ENCODE results near the gene NPHP4.

NPHP4 gene

DNA sequence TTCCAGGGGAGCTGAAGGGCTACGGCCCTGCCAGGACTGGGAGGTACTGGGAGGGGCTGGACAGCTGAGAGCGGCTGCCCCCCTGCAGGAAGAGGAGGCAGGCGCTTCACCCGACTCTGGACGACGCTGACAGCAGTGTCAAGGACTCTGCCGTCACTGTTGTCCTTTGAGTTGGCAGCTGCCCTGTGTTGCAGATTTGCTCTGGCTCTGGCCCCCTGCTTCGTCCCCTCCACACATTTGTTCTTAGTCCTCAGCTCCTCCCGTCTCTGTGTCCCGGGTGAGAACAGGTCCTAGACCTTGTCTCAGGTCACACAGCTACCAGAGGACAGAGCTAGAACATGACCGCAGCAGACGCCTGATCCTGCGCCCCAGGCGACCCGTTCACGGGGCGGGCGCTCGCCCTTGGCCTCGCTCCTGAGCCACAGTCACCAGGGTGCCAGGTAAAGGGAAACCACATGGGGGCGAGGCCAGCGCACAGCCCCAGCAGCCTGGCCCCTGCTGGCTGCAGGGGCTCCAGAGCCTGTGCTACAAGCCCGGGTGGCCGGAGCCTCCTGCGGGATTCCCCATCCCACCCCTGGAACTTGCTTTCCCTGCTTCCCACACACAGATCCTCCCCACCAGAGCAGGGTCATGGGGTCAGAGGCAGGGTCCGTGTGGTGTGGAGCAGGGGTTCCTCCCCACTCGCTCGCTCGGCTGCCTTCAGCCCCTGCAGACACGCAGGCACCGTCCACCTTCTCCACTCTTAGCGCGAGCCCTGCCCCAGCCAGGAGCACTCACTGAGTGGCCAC, 10.7 kb upstream of the NPHP4 start:
- DNase-seq: no peak

DNA sequence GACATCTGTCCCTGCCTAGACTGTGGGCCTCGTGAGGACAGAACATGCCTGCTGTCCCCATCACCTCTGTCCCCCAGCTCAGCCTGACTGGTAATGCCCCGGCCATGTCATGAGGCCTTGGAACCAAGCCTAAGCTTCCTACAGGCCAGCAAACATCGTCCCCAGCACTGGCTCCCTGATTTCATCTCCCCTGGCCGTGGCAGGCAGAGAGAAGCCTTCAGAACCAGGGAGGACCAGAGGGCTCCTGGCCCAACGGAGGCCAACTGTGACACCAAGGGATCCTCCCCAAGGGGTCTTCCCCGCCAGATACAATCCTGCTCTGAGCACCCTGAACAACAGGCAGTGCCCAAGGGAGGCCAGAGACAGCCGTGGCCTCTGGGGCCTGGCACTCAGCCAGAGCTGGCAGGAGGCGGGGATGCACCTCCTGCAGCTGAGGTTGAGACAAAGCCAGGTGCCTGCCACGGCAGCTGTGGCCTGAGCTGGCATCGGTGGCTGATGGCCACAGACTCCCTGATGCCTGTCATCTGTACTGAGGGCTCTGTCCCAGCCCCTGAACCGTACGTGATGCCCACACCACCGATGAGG, 9.9 kb upstream of the NPHP4 start:
- DNase-seq: peak; percentile 63

DNA sequence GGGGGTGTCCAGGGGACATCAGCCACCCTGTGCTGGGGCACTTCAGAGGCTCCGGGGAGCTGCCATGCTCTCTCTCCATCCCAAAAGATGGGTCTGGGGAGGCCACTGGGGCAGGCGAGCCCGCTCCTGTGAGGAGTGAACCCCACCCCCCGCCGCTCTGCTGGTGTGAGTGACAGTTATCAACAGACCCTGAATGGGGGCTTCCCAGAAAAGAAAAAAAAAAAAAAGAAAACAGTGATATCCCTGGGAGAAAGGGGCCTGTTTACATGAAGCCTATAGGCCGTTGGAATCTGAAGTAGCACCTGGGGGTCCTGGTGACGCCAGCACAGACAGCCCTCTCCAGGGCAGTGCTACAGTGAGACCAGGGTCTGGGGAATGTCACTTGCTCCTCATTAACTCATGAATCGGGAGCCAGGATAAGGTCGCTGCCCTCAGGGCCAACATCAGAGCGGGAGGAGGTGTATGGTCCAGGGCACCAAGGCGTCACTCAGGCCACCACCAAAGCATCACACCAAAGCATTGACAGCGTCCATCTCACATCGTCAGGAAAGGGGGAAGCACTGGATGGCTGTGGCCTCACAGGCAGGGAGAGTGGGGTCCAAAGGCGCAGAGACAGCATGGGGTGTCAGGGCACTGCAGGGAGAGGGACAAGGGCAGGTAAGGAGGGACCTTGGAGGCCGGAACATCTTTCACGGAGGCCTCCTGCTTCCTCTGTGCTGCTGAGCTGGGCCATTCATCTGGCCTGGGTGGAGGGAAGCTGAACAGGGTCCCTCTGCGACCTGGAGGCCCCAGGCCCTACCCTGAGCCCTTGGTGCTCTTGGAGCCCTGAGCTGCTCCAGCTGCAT, 8.4 kb upstream of the NPHP4 start:
- DNase-seq: no peak

DNA sequence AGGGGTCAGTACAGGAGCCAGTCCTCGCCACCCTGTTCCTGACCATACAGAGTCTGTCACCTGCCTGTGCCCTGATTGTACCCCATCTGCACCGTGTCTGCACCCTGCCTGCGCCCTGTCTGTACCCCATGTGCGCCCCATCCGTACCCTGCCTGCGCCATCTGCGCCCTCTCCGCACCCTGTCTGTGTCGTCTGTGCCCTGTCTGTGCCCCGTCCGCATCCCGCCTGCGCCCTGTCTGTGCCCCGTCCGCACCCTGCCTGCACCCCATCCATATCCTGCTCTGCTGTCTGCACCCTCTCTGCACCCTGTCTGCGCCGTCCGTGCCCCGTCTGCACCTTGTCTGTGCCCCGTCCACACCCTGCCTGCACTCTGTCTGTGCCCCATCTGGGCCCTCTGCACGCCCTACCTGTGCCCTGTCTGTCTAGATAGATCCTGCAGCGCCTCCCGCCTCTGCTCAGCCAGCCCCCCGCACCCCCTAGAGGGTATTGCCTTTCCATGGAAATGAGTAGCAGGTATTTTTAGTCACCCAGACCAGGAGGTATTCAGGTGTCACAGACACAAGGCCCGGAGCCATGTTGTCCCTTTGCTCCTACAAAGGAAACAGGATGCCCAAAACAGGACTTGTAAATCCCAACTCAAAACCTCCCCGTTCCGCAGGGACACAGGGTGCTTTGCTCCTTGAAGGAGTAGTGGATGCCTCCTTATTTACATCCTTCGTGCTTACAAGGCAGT, 7.7 kb upstream of the NPHP4 start:
- DNase-seq: no peak

DNA sequence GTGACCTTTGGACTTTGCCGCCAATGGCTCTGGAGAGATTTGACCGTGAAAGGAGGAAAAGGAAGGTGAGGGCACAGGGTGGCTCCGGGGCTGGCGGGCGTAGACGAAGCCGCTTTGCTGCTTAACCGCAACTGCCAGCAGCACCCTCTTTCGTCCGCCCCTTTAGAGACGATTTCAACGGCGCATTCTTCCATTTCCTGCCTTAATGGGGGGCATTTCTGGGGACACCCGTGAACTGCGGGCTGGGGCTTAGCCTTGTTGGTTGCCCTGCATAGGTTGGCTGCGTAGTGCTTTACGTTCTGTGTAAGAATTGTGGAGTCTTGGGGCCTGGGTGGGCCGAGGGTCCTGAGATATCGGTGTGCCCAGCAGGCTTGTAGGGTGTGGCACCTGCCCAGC, 6.7 kb upstream of the NPHP4 start:
- DNase-seq: no peak

DNA sequence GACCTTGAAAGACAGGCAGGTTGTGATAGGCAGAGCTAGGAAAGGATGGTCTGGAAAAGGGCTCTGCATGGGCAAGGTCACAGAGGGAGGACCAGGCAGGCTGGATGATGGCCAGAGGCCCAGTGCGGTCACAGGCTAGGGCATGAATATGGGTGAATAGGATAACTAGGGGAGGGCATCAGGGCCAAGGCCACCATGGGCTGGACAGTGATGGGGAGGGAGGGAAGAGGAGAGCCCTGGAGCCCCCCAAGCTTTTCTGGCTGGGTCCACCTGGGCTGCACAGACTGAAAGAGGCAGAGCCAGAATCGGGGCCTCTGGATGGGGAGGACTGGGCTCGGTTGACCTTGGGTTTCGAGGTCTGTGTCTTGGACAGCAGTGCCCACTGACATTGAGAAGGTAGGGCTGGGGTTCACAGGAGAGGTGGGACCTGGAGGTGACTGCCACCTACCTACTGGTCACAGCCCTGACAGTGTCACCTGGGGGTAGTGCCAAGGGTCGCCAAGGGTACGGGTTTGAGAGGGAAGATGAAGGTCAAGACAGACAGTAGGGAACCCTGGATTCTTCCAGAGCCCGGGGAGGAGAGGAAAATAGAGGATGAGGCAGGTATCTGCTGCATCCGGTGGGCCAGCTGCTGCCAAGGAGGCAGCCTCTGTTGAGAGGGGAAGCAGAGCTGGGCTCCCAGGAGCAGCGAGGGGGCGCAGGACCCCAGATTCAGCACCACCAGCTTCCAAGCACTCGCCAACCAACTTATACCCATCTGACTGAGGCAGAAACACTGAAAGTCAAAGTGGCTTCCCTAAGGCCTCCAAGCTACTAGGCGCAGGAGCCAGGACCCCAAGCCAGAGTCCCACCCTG, 6.1 kb upstream of the NPHP4 start:
- DNase-seq: no peak

DNA sequence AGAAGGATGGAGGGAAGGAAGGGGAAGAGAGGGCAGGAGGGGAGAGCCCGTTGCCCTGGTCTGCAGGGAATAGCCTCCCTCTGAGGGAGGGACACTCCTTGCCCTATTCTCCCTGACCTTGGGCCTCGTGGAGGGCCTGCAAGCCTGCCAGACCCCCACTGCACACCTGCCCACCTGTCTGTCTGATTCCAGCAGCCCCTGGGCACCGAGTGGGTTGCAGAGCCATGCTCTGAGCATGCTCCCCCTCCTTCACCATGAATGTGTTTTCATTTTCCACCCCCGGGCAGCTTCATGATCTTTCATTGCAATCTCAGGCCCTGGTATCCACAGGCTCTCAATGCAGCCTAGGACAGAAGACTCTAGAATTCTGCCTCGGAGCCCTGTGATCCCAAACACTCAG, 5.1 kb upstream of the NPHP4 start:
- DNase-seq: no peak

DNA sequence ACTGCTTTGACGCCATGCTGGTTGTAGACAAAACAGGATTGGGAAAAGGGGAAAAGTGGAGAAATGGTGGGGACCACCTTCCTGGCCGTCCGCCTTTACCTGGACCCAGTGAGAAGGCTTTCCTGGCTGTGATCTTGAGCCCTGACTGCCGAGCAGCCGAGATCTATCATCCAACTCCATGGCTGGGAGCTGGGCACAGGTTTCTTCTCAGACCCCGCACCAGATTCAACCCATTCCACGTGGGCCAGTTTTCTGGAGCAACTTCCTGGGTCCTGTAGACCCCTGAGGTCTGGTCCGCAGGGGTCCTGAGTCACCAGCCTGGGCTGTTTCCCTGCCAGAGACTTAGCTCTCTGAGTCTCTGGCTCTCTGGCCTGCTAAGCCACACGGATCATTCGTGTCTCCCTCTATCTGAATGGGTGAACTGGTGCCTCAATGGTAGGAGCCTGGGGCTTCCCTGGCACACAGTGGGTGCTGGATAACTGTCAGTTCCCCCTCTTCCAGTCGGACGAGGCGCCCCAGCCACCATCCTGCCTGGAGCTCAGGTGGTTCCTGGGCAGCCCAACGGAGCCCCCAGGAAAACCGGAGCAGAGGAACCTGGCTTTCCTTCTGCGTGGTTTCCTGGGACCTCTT, 4.5 kb upstream of the NPHP4 start:
- no peak for DNase-seq

DNA sequence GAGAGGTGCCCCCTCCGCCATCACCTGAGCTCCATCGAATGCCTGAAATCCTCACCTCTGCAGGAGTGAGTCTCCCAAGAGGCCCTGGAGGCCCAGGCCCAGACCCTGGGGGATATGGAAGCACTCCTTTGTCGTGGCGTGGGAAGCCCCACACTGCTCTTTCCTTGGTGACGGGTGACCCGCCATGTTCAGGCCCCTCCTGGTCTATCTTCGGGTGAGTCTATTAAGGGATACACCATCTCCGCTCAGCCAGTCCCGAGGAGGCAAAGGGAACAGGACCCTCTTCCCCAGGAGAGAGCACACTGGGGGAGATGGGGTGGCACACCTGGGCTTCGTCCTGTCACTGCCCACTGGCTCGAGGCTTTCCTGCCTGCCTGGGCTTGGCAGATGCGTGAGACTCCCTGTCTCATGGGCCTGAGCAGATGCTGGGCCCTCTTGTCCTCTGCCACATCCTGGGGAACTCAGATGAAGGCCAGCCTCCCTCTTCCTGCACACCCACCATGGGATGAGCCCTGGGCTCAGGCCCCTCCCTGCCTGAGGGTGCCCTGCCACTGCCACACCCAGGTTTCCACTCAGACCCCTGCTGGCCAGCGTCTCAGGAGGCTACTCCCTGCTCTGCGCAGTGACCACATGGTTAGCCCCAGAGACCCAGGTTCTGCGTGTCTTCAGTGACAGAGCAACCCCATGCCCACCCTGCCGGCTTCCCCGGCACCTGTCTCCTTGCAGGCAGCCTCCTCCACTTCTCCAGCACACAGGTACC, 3.8 kb upstream of the NPHP4 start:
- DNase-seq: no peak

DNA sequence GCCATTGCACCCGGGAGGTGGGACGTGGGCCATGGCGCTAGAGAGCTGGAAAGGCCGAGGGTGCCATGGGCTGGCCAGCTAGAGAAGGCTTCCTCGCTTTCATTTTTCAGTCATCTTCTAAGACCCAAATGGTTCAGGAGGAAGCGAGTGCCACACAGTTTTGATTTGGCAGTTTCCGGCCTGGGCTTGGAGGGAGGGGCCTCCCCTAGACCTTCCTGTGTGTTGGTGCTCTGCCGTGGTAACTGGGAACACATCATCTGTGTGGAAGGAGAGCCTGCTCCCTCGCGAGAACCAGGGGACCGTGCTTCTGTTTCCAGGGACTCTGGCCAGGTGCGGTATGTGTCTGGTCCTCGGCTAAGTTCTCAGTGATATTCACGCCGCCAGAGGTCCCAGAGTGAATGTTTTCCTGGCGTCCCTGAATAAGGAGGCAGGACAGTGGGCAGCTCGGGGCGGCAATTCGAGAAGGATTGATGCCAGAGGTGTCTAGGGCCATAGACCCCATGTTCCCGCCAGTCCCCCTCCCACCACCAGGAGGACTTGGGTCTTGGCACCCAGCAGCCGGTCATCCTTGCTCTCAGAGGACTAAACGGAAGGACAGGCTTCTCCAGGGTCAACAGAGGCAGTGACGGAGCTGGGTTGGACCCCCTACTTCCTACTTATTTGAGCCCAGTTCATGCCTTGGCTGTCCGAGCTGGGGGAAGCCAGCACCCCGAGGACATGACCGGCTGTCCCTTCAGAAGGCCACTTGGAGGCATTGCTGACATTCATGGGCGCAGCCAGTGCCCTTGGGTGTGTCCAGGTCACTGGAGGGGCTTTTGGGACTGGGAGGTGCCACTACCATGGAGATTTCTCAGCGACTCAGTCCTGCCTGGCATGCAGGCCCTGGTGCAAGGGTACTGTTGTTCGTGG, 2.7 kb upstream of the NPHP4 start:
- no peak for DNase-seq

DNA sequence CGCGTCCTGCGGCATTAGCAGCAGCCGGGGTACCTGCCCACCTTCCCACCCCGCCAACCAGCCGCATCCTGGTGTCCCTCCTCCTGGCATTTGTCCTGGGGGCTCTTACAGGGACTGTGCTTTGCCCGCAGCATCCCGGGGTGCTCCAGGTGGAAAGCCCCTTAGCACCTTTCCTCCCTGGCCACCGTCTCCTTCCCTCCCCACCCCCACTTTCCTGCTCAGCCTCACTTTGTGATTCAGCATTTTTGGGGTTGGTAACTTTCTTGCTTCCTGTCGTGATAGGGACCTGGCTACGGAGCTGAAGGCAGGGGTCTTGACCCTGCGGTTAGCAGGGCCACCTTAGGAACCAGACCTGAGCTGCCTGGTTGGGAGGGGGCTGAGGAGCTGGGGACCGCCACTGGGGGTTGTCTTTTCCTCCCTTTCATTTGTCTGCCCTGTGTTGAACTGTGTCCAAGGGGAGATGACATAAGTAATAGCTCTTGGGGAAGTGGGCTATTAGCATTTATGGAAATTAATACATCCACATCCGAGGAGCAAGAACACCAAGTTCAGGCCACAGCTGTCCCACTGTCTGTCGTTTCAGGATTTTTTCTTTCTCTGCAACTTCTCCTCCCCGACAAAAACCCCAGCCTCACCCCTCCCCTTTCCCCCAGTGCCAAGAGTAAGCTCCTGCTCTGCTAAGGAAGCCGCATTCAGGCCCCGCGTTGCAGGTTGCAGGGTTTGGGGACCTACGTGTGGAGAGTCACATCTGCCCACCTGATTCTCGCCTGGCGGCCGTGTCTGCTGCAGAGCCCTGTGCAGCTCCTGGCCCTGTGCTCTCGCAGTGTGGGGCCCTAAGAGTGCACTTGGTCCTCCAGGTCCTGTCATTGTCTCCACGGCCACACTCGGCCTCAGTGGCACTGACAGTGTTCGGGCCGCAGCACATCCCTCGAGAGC, 1.6 kb upstream of the NPHP4 start:
- no peak for DNase-seq

DNA sequence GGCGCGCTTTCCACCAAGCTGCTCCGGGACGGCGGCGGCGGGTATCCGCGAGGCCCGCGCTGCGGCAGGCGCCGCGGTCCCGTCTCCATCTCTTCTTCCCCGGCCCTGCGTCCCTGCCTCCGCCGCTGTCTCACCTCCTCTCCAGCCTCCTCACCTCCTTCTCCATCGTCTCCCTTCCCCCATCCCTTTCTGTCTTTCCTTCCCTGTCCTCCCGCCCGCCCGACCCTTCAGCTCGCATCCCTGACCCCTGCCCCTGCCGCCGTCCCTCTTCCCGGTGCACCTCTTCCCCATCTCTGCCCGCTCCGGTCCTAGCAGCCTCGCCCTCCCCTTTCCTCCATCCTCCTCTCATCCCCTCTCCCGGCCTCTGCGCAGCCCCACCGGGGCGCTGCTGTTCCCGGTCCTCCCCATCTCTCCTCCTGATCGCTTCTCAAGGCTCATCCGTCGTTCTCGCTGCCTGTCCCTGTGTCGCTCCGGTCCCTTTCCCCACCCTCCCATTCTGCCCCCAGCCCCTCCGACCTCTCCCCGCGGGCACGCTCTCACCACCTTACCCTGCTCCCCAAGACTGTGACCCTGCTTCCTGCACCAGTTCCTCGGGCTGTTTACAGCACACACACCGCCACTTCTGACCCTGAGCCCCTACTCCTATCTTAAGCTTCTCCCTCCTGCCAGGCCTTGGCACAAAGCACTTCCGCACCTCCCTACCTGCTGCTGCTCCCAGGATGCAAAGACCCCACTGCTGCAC, 760 bp upstream of the NPHP4 start:
- DNase-seq: peak; percentile 51

DNA sequence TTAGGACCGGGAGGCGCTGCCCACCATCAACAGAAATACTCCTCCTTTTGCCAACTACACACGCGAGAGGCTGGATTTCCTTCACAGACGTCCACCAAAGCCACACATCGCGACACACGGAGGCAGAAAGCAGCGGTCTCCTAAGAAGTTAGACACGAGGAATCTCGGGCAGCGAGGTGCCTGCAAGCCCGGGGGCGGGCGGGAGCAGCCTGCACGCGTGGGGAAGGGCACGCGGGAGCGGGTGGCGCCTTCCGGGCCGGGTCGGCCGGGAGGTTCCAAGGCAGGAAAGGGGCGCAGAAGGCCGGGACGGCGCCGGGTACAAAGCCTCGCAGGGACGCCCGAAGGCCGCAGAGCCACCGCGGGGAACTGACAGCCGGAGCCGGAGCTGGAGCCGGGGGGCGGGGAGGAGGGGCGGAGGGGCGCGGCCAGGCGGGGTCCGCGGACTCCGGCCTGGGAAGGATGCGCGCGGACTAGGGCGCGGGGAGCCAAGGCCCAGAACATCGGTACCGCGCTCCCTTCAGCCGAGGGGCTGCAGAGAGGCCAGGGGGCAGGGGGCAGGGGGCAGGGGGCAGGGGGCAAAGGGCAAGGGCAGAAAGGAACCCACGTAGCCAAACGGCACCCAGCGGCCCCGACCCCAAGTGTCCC, 722 bp downstream of the NPHP4 start:
- peak; percentile 32 for DNase-seq

DNA sequence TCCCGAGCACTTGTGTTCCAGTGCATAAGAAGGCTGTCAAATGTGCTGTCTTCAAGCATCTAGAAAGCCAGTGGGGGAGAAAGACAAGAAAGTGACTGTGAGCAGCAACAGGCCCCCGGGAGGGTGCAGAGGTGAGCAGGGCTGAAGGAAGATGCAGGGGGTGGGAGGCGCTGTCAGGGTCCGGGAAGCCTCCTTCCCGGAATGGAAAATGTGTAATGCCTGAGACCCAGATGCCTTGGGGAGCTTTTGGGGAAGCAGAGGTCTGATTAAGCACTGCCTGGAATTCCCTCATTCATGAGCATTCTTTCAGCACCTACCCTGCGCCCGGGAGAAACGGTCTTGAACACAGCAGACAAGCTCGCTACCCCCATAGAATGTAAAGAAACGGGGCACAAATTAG, 1.3 kb downstream of the NPHP4 start:
- DNase-seq: no peak

DNA sequence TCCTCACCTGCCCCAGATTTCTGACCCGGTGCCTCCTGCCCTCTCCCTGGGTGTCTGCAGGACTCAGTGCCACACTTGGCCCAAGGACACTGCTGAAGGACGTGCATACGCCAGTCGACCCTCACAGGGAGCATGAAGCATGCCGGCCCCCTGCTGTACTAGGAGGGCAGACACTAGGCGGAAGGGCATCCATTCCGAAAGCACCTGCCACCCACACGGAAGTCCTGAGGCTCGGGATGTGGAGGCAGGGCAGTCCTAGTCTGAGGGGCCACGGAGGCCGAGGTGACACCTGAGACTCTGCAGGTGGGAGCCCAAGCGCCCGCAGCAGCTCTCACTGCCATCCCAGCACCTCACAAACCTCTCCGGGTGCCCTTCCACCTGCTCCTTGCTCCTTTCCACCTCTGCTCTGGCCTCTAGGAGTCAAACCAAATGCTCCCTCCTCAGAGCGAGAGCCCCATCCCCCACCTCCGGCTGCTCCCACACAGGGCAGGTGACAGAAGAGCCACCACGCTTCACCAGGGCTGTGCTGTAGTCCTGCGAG, 2.4 kb downstream of the NPHP4 start:
- no peak for DNase-seq

DNA sequence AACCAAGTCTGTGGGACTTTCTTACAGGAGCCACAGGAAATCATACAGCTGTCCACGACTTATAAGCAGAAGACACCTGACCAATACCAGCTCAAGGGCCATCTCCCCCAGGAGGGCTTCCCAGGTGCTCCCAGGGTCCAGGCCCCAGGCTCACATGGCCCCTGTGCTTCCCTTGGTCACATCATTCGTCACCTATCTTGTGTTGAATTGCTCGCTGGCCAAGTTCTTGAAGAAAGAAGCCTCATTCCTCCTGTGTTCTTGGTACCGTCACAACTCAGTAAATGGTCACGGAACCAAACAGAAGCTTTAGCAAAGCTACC, 3.0 kb downstream of the NPHP4 start:
- DNase-seq: no peak

DNA sequence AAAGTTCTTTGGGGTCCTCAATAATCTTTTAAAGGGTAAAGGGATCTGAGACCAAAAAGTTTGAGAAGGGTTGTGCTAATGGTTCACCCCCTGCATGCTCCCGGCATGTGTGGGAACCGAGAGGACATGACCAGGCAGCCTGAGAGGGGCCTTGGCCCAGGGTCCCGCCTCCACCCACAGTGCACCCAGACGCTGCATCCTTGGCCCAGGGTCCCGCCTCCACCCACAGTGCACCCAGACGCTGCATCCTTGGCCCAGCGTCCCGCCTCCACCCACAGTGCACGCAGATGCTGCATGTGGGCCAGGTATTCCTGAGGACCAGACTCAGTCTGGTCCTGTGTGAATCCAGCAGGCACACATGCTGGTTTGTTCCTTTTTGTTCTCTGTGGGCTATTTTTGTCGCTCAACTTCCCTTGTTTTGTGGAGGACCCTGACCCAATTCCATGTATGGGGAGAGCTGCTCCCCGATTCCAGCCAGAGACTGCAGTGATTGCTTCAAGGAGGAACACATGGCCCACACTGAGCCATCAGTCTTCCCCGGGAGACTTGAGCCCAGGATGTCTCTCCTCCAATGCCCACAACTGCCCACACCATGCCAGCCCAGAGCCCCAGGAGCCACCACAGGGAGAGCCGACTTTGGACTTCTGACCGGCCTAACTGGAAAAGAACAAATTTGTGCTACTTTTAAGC, 3.5 kb downstream of the NPHP4 start:
- no peak for DNase-seq

Measured in NCI-H146 (cell line).